SK-N-MC (cell line): ENCODE data around the gene FAM168A.

Experiments
- DNase-seq: peaks from one replicate; pipeline ENCODE4 v3.0.0-alpha.2; 2011; ENCODE audit warnings: low read depth, low spot score
- H3K27ac ChIP-seq: fragments of 200-600 bp; sonication (generic); 2 replicates; pipeline ENCODE4 v1.5.1; 2016; ENCODE audit warnings: mixed run types
- H3K36me3 ChIP-seq: fragments of 200-600 bp; sonication (generic); 2 replicates; pipeline ENCODE4 v1.6.1; 2017; ENCODE audit warnings: antibody characterized with exemption, low read length, mixed read lengths; ENCODE audit not compliant: insufficient read depth
- H3K4me3 ChIP-seq: fragments of 200-600 bp; sonication (generic); 2 replicates; pipeline ENCODE4 v1.5.1; 2016
- H3K9ac ChIP-seq: fragments of 200-600 bp; sonication (generic); 2 replicates; pipeline ENCODE4 v1.8.0; 2017; ENCODE audit warnings: mixed run types, mixed read lengths; ENCODE audit not compliant: insufficient read length
- H3K9me3 ChIP-seq: fragments of 200-600 bp; sonication (generic); 2 replicates; pipeline ENCODE4 v1.6.1; 2017; ENCODE audit warnings: low read depth, mild to moderate bottlenecking, antibody characterized with exemption, low read length, moderate library complexity, mixed read lengths
- EZH2 ChIP-seq: fragments of 200-600 bp; sonication (generic); IDR thresholded peaks from one replicate; pipeline ENCODE4 v1.6.1; 2017; ENCODE audit warnings: antibody characterized with exemption
- FOXP2 ChIP-seq: optimal IDR thresholded peaks from 2 replicates; pipeline ENCODE3; 2011; ENCODE audit warnings: mild to moderate bottlenecking, moderate library complexity; ENCODE audit not compliant: insufficient read depth; ENCODE audit errors: extremely low read length, control extremely low read depth
- POLR2AphosphoS5 ChIP-seq: IDR thresholded peaks from 2 replicates; pipeline ENCODE4 v1.6.1; 2012; ENCODE audit warnings: mild to moderate bottlenecking, low read depth, low read length, borderline replicate concordance

FAM168A gene

DNA sequence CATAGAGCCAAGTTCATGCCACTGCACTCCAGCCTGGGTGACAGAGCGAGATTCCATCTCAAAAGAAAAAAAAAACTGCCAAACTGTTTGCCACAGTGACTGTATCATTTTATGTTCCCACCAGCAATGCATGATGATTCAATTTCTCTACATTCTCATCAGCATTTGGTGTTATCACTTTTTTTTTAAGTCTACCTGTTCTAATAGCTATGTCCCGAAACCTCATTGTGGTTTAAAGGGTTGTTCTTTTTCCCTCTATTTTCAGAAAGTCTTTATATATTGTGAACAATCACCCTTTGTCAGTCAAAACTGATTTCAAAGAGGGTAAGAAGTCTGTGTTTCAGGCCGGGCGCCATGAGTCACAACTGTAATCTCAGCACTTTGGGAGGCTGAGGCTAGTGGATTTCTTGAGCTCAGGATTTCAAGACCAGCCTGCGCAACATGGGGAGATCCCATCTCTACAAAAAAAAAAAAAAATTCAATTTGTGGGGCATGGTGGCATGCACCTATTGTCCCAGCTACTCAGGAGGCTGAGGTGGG lies 14.8 kb upstream of the FAM168A start:
- H3K9ac ChIP-seq: no peak overlapping the region
- no peak for DNase-seq
- no peaks in the 10 kb centered on the region for H3K36me3 ChIP-seq
- H3K27ac ChIP-seq: no peak overlapping the region
- no peaks in the 10 kb centered on the region for H3K9me3 ChIP-seq
- no peak for TF ChIP-seq FOXP2
- no peak for TF ChIP-seq EZH2
- TF ChIP-seq POLR2AphosphoS5: no peak
- H3K4me3 ChIP-seq: no peak overlapping the region

- Histone ChIP-seq H3K9me3 (no peaks in the 10 kb centered on the region), H3K36me3 (no peaks in the 10 kb centered on the region), H3K9ac (peak overlapping the region; percentile 67), H3K4me3 (peak overlapping the region; percentile 84), H3K27ac (peak overlapping the region; percentile 6; the same call in 1 of the 2 replicates)
- DNase-seq: no peak
- TF ChIP-seq EZH2: no peak
- TF ChIP-seq FOXP2: no peak
- TF ChIP-seq POLR2AphosphoS5: no peak
Measured at GRCh38 chr11:73598719-73599379, 937 bp upstream of the FAM168A start.

DNA sequence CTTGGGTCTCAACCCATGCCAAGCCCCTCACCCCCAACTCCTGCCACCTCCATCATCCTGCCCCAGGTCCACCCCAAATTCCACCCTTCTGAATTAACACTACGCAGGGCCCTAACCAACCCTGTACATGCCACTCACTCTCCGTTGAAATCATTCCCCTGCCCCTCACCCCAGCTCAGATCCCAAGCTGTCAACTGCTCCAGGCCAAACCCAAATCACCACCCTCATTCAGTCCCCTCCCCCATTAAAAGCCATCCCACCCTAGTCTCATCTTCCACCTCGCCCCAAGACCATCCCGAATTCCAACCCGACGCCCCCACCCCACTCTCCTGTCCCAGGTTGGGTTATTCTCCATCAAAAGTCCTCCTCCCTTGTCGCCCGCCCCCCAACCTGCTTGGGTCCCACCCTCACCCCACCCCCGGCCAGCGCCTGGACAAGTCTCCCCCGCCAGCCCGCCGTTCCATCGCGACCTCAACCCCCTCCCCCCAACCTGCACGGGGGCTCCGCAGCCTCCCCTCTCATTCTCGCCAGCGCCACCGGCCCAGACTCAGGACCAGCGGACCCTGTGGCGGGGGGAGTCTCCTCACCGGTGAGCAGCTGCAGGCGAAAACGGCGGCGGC lies 466 bp downstream of the FAM168A start:
- no peak for TF ChIP-seq POLR2AphosphoS5
- peak overlapping the region; percentile 84 for H3K4me3 ChIP-seq
- H3K9ac ChIP-seq: peak overlapping the region; percentile 81
- H3K9me3 ChIP-seq: no peaks in the 10 kb centered on the region
- no peak overlapping the region for H3K27ac ChIP-seq
- no peak for DNase-seq
- H3K36me3 ChIP-seq: no peaks in the 10 kb centered on the region

DNA sequence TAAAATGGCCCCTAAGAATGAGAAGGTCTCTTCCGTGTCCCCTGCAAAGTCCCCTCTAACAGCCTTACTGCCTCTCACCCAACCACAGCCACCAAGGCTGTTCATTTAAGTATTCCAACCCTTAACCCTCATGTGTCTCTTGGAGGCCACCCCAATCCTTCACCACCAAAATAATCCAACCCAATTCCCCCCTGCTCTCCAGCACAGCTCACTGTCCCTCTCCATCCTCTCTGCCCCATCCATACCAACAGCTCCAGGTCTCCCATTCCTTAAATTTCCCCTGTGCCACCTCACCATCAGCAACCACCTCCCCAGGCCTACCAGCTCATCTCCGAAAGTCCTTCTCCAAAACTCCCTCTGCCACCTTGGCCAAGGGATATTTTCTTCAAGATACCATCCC lies 1.4 kb downstream of the FAM168A start:
- Histone ChIP-seq H3K4me3 (peak overlapping the region; percentile 84), H3K9ac (no peak overlapping the region), H3K27ac (0 out of 2 replicates have a peak overlapping the region, but pooled peaks have one; percentile 15), H3K9me3 (no peaks in the 10 kb centered on the region), H3K36me3 (no peaks in the 10 kb centered on the region)
- DNase-seq: no peak
- TF ChIP-seq FOXP2 (no peak), POLR2AphosphoS5 (no peak), EZH2 (no peak)

DNA sequence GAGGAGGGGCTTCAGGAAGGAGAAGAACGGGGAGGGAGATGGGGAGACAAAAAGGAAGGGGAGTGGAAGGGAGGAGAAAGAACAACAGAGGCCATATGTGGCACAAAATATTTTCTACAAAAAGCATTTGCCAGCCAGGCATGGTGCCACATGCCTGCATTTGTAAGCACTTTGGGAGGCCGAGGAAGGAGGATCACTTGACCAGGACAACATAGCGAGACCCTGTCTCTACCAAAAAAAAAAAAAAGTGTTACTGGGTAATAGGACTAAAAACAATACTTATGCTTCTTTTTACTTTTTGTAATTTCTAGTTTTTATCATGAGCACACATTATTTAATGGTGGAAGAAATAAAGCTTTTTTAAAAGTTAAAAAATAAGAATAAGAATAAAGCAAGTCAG lies 5.3 kb downstream of the FAM168A start:
- Histone ChIP-seq H3K4me3 (no peak overlapping the region), H3K36me3 (no peaks in the 10 kb centered on the region), H3K9me3 (no peaks in the 10 kb centered on the region), H3K9ac (no peak overlapping the region), H3K27ac (peak overlapping the region; percentile 59; the same call in 1 of the 2 replicates)
- TF ChIP-seq POLR2AphosphoS5: no peak
- TF ChIP-seq EZH2: no peak
- TF ChIP-seq FOXP2: no peak
- no peak for DNase-seq

DNA sequence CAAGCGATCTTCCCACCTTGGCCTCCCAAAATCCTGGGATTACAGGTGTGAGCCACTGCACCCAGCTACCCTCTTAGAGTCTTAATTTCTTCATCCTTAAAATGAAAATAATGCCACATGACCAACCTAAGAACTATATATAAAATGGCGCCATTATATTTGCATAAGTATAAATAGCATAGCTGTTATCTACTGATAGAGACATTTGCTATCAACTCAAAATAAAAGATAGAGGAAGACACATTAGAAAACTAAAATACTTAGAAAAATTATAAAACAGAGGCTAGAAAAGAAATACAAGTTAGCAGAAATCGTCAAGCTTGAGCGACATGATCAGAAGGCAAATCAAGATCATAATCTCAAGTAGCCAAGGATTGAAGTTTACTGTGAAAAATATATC lies 6.2 kb downstream of the FAM168A start:
- TF ChIP-seq EZH2 (no peak), POLR2AphosphoS5 (no peak), FOXP2 (no peak)

DNA sequence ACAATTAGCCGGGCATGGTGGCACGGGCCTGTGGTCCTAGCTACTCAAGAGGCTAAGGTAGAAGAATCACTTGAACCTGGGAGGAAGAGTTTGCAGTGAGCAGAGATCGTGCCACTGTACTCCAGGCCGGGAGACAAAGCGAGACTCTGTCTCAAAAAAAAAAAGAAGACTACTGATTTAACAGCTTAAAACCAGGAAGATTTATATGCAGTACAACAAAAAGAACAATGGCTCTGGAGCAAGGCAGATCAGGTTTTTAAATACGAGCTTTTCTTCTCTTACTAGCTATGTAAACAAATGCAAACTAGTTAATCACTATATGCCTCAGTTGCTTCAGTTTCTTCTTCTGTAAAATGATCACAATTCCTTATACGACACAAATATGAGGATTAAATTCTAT lies 6.9 kb downstream of the FAM168A start:
- Histone ChIP-seq H3K27ac (no peak overlapping the region), H3K4me3 (no peak overlapping the region), H3K36me3 (no peaks in the 10 kb centered on the region), H3K9ac (no peak overlapping the region), H3K9me3 (no peaks in the 10 kb centered on the region)
- TF ChIP-seq POLR2AphosphoS5 (no peak), FOXP2 (no peak), EZH2 (no peak)
- DNase-seq: no peak

More for the DNA sequence above, 6.2 kb downstream of the FAM168A start:
- Histone ChIP-seq H3K9ac (no peak overlapping the region), H3K27ac (peak overlapping the region; percentile 51; the same call in 1 of the 2 replicates), H3K36me3 (no peaks in the 10 kb centered on the region), H3K9me3 (no peaks in the 10 kb centered on the region), H3K4me3 (no peak overlapping the region)
- no peak for DNase-seq

GRCh38 chr11:73586791-73587190 lies 11.1 kb downstream of the FAM168A start:
- Histone ChIP-seq H3K9me3 (no peaks in the 10 kb centered on the region), H3K36me3 (no peaks in the 10 kb centered on the region), H3K27ac (peak overlapping the region; percentile 30; the same call in 1 of the 2 replicates), H3K4me3 (no peak overlapping the region), H3K9ac (no peak overlapping the region)
- TF ChIP-seq EZH2 (no peak), FOXP2 (no peak), POLR2AphosphoS5 (no peak)
- no peak for DNase-seq

DNA sequence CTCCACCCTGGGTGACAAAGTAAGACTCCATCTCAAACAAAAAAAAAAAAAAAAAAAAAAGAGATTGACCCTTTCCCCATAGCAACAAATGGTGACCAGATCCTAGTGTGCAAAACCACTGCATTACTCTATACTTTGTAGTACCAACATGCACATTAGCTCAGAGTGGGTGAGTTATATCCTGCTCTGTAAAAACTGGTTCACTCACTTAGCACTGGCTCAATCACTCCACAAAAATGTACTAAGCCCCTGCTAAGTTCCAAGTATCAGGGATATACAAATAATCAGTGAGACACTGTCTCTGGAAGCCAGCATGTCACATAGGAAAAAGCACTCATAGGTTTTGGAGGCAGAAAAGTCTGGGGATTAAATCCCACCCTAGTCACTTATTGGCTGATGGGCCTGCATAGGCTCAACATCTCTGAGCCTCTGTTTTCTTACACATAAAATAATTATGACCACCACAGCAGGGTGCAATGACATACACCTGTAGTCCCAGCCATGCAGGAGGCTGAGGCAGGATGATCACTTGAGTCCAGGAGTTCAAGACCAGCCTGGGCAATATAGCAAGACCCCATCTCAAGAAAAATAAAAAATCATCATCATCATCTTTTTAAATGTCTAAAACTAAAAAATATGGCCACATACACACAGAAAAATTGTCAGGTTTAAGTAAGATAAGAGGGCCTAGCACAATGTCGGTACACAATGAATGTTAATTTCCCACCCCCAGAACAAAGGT lies 11.9 kb downstream of the FAM168A start:
- Histone ChIP-seq H3K4me3 (no peak overlapping the region), H3K9ac (no peak overlapping the region), H3K9me3 (no peaks in the 10 kb centered on the region), H3K36me3 (no peaks in the 10 kb centered on the region), H3K27ac (no peak overlapping the region)
- TF ChIP-seq POLR2AphosphoS5 (no peak), EZH2 (no peak), FOXP2 (no peak)
- DNase-seq: no peak
